Peyer's patch (tissue), 4 donors: ENCODE data around the gene KSR2.

Experiments
- CTCF ChIP-seq, 6 experiments: fragments of 450-650 bp in 4 of 6; fragments of 200-600 bp in 2 of 6; sonication (generic) in 1 of 6; IDR thresholded peaks; one replicate each; pipeline ENCODE4 v1.5.1; 2017 to 2019; ENCODE audit warnings: antibody characterized with exemption in 6 of 6, mild to moderate bottlenecking in 3 of 6, moderate library complexity in 1 of 6
- POLR2A ChIP-seq, 2 donors: fragments of 450-650 bp; IDR thresholded peaks; one replicate each; pipeline ENCODE4 v1.5.1; 2017; ENCODE audit warnings: antibody characterized with exemption in 2 of 2, mild to moderate bottlenecking in 2 of 2, moderate library complexity in 2 of 2

GRCh38 chr12:117860111-117860510 is 108.7 kb downstream of the KSR2 start:
- TF ChIP-seq POLR2A (IDR thresholded peaks at IDR 0.05): no peak
- no peak for TF ChIP-seq CTCF (IDR thresholded peaks at IDR 0.05)
